Adipose tissue (tissue), 3 donors: ENCODE results near the gene SENP8. TPM values are rescaled to one million over a fixed set of nuclear protein-coding genes. Genes with fewer than 3 reads are reported as not detected.

ENCODE experiments used
- H3K27ac ChIP-seq: one replicate; pipeline ENCODE4 v1.5.1; 2013; ENCODE audit warnings: low read depth, low read length
- WGBS, 3 donors: extraction: QIAGEN DNeasy Blood & Tissue Kit; methylation state at CpG; one replicate each; pipeline ENCODE4 v1.1.7; 2013; 5-methylcytosine and 5-hydroxymethylcytosine counted together
- polyA plus RNA-seq, 3 donors: library from polyadenylated mRNA; stranded (reverse); fragments of 200-250 nt; gene quantifications; one replicate each; pipeline ENCODE4 v1.2.3, GENCODE V29; 2013
- donor health status: healthy with polysubstance abuse.
- donor health status: Bipolar disorder and iron deficiency.
- donor health status: healthy.

The SENP8 gene
- polyA plus RNA-seq, 3 donors: 0.97 to 1.0 (median 1.0) TPM

DNA sequence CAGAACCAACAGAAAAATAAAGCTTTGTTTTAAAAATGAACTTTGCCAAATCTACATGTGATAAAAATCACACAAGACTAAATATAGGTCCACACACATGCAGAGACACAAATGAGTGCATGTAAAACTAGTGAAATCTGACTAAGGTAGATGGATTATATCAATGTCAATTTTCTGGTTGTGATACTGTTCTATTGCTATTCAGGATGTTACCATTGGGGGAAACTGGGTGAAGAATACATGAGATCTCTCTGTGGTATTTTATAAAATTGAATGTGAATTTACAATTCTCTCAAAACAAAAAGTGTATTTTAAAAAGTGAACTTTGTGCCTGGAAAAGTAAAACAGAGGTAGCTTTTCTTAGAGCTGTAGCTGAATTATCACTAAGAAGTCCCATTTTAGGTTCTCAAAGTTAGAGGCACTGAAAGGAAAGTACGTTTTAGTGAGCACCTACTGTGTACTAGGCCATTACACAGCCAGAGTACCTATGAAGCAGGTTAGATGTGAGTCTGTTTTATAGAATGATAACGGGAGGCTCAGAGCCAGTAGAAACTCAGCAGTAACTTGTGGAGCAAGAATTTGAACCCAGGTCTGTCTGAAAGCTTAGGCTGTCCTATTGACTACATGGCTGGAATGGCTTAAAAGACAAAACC is 71.2 kb downstream of the SENP8 start:
- WGBS, 3 donors: 86 to 93% (median 90%) methylated on average over 2 of the region's 2 CpGs

DNA sequence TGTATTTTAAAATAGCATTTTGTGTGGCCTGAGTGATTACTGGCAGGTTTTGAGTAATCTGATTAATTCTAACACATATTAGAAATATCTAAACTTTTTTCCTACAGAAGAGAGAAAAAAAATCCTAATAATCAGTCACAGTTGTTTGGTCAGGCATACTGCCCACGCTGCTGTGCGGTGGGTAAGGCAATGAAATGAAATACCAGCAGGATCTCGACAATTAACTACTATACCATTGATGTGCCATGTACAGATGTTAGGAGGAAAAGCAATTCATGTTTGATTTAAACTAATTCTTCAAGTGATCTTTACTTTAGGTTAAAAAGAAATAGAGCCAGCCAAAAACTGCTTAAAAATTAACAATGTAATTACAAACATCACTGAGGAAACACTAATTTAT is 74.2 kb downstream of the SENP8 start:
- 39 to 93% (median 86%) methylated on average over 3 of the region's 3 CpGs for WGBS, 3 donors
- H3K27ac ChIP-seq: no peak overlapping the region

More for the DNA sequence above, 71.2 kb downstream of the SENP8 start:
- no peak overlapping the region for H3K27ac ChIP-seq

Other genes starting within 250 kb of the SENP8 start
- 1 to 10 TPM; 2.2 to 7.9 (median 5.7) TPM for gene MYO9A, start 253 bp upstream of the SENP8 start, polyA plus RNA-seq
- under 1 TPM in 2 of 3 donors, not detected in 1; 0.09 to 0.10 TPM for gene GRAMD2A, start 79.4 kb downstream of the SENP8 start, polyA plus RNA-seq
- 100 to 1,000 TPM; 126 to 249 (median 242) TPM for gene PKM, start 112.8 kb downstream of the SENP8 start, polyA plus RNA-seq
- 10 to 100 TPM; 38.7 to 63.7 (median 43.4) TPM for gene PARP6, start 154.2 kb downstream of the SENP8 start, polyA plus RNA-seq
- 1 to 10 TPM; 1.9 to 2.8 (median 2.5) TPM for gene CELF6, start 201.8 kb downstream of the SENP8 start, polyA plus RNA-seq